ENCODE measurements around the gene ATXN7.

DNA sequence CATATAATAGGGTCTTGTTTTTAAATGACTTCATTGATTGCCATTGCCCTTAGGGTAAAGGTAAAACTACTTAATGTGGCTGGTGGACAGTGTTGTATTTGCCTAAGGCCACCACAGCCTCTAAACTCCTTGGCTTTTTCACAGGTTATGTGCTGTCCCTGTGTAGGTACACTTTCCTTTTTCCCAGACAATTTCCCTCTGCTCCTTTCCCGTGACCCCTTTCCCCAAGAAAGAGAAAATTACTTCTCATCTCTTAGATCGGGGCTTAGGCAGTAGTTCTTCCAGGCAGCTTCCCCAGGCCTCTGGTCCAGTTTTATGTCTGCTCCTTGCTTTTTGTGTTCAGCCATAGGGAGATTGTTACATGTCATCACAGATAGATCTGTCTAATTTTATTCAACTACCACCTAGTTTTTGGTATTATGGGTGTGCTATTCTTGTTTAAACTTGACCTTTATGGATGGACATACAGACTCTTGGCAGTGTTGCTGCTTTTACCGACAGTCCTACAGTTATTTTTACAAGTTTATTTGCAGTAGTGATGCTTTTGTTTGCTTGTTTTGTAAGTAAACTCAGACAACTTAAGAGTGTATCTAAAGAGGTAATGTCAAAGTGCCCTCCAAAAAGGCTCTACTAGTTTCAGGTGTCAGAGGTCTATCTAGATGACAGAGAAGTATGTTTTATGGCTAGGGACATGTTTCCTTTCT is 69.0 kb downstream of the ATXN7 start:
- TF ChIP-seq, protein P1, sequence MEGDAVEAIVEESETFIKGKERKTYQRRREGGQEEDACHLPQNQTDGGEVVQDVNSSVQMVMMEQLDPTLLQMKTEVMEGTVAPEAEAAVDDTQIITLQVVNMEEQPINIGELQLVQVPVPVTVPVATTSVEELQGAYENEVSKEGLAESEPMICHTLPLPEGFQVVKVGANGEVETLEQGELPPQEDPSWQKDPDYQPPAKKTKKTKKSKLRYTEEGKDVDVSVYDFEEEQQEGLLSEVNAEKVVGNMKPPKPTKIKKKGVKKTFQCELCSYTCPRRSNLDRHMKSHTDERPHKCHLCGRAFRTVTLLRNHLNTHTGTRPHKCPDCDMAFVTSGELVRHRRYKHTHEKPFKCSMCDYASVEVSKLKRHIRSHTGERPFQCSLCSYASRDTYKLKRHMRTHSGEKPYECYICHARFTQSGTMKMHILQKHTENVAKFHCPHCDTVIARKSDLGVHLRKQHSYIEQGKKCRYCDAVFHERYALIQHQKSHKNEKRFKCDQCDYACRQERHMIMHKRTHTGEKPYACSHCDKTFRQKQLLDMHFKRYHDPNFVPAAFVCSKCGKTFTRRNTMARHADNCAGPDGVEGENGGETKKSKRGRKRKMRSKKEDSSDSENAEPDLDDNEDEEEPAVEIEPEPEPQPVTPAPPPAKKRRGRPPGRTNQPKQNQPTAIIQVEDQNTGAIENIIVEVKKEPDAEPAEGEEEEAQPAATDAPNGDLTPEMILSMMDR (IDR thresholded peaks at IDR 0.05): no peak
- no peak for TF ChIP-seq POLR2A (IDR thresholded peaks at IDR 0.05)

Measured in Peyer's patch (tissue), 4 donors.